LNCAP (cell line): ENCODE data around the gene ABHD15.
A peak's percentile ranks its signal among the peaks of the same experiment; 100 is the strongest.

Source experiments
- TF ChIP-seq, protein P1 (sequence below): fragments of 450-650 bp; IDR thresholded peaks from 2 replicates; pipeline ENCODE4 v1.5.1; 2017; ENCODE audit warnings: mild to moderate bottlenecking

Gene ABHD15

DNA sequence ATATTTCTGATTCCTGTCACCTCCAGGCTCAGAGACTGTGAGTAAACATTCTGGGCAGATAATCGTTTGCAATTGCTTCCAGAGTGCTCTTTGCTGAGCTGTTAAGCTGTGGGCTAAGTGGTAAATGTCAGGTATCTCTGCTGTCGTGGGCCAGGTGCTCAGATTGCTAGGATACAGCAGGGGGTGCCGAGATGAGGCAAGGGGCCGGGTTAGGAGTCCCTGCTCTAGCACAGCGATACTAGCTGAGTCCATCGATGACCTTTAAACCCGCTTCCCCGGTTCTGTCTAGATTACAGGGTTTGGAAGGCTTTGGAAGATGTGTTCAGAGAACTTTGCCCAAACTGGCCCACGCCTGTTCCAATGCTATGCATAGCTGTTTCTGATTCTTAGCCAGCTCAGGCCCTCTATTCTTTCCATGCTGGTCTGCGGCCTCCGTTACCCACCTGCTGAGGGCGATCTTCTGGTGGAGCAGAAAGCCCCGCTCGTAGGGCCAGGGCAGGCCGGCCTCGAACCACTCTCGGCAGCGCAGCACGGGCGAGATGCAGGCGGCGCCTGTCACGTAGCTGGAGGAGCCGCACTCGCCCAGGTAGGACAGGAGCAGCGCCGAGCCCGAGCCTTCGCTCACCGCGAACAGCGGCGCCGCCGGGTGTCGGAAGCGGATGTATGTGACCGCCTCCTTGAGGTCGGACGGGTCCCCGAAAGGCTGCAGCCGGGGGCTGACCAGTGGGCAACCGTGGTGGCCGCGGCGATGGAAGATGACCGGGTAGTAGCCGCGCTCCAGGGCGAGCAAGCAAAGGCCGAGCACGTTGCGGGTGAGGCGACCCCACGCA, 979 bp downstream of the ABHD15 start:
- TF ChIP-seq, protein P1, sequence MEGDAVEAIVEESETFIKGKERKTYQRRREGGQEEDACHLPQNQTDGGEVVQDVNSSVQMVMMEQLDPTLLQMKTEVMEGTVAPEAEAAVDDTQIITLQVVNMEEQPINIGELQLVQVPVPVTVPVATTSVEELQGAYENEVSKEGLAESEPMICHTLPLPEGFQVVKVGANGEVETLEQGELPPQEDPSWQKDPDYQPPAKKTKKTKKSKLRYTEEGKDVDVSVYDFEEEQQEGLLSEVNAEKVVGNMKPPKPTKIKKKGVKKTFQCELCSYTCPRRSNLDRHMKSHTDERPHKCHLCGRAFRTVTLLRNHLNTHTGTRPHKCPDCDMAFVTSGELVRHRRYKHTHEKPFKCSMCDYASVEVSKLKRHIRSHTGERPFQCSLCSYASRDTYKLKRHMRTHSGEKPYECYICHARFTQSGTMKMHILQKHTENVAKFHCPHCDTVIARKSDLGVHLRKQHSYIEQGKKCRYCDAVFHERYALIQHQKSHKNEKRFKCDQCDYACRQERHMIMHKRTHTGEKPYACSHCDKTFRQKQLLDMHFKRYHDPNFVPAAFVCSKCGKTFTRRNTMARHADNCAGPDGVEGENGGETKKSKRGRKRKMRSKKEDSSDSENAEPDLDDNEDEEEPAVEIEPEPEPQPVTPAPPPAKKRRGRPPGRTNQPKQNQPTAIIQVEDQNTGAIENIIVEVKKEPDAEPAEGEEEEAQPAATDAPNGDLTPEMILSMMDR: no peak

DNA sequence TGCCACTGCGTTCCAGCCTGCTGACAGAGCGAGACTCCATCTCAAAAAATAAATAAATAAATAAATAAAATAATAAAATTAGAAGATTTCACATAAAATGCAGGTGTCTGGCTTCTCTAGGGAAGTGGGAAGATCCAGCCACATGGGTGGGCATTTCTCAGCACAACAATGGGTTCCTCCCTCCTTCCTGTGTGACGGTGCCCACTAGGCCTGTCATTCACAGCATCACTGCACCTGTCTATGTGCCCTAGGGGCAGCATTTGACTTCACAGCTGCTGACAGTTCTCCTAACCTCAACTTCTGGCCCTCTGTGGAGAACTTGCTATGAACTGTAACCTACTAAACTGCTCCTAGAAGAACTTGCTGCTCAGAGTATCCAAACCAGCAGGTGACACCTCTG, 3.0 kb downstream of the ABHD15 start:
- TF ChIP-seq, protein P1: no peak

DNA sequence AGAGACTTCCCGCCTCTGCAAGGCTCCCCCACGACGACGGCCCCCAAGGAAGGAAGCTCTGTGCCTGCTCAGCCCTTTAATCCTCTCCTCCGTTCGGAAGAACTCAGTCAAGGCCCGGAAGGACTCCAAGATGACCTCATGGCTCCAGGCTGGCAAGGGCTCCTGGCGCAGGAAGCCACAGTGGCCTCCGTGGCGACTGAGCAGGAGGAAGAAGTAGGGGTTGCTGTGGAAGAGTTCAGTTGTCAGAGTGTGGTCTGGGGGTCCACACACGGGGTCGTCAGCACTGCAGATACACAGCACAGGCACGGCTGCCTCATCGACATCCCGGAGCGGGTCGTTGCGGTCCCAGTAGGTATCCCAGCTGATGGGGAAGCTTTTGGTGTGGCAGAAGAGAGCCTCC, 4.2 kb downstream of the ABHD15 start:
- TF ChIP-seq, protein P1: no peak

DNA sequence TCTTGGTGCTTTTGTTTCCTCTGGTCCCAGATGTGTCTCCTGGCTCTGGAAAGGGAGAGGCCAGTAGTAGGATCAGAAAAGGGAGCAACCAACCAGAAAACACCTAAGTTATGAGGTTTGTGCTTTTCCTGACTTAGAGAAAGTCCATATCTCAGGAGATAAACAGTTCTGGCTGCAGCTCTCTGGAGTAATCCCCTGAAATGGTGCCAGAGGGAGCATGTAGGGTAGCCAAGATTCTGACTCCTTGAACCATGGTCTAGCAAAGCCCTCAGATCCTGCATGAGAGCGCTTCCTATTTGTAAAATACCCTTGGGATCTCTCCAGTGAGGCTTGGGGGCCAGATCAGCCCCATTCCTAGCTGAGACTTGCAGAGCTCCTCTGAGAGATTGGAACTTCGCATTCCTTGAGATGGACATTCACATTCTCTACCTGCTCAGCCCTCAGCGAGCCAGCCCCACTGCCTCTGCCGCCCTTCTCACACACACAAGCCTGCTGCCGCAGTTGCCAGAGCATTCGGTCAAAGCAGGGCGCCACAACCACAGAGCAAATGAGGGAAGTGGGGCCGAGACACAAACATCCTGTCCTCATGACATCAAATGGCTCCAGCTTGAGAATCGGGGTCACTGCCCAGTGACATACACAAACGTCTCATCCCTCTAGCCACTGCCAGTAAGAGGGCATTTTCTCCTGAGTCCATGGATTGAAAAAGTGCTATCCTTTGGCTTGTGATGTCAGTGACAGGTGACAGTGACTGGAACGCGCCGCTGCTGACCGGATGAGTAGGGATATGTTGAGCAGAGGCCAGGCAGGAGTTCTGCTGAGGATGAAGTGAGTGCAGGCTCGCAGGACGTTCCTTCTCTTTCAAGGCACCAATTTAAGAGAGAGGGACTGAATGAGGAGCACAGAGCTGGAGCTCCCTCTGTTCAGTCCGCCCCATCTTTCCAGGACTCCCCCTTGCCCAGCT, 5.0 kb downstream of the ABHD15 start:
- TF ChIP-seq, protein P1: no peak

DNA sequence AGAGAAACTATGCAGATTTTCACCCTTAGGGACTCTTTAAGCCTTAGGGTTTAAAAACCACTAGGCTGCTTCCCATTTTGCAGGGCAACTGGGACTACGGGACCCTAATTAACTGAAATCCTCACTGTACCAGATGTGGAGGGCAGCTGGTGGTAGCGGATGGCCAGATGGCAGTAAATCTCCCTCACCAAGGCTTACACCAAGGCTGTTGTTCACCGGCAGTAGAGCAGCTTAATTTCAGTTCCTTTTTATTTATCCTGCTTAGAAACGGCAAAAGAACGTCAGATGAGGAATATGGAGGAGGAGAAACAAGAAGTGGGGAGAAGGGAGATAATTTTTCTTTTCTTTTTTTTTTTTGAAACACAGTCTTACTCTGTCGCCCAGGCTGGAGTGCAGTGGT, 6.5 kb downstream of the ABHD15 start:
- TF ChIP-seq, protein P1: no peak

DNA sequence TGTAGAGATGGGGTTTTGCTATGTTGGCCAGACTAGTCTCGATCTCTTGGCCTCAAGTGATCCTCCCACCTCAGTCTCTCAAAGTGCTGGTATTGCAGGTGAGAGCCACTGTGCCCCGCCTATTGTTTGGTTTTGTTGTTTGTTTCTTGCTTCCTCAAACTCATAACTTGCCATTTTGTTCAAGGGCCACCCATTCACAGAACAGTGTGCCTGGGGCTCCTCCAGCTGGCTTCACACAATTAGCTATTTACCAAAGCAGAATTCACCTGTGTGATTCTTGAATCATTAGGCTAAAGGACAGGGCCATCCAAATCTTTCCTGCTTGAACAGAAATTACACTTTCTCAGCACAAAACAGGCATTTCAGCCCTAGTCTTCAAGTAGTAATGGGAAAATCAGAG, 7.2 kb downstream of the ABHD15 start:
- TF ChIP-seq, protein P1: peak; percentile 48; the same call in 1 of the 2 replicates

DNA sequence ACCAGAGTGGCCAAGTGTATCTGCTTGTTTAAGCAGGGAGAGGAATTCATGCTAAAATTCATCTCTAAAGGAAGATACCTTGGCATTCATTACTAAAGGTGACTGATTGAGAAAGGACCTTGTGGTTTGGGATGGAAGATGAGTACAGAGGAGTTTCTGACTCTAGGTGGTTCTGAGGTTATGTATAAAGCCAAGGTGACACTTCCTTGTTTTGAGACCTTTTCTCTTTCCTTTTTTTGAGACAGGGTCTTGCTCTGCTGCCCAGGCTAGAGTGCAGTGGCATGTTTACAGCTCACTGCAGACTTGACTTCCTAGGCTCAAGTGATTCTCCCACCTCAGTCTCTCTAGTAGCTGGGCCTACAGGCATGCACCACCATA, 9.1 kb downstream of the ABHD15 start:
- TF ChIP-seq, protein P1: no peak
